OCI-LY1 (cell line): ENCODE results near the gene DTNBP1.

ENCODE experiments used
- H2AFZ ChIP-seq: fragments of 200-600 bp; sonication (generic), shearing (Covaris generic); 2 replicates; pipeline ENCODE4 v1.6.0; 2014; ENCODE audit warnings: antibody characterized with exemption, mild to moderate bottlenecking, low read length
- H3F3A ChIP-seq: fragments of 200-600 bp; sonication (generic), shearing (Covaris generic); 2 replicates; pipeline ENCODE4 v1.6.0; 2014; ENCODE audit warnings: mild to moderate bottlenecking, antibody characterized with exemption, low read length, moderate library complexity; ENCODE audit not compliant: insufficient read depth
- H3K27ac ChIP-seq: fragments of 200-600 bp; sonication (generic); 2 replicates; pipeline ENCODE4 v1.5.1; 2014; ENCODE audit warnings: low read length, mixed run types, mild to moderate bottlenecking, low read depth; ENCODE audit not compliant: poor library complexity, severe bottlenecking
- H3K27me3 ChIP-seq: fragments of 200-600 bp; sonication (generic); 2 replicates; pipeline ENCODE4 v1.6.0; 2014; ENCODE audit warnings: antibody characterized with exemption, mild to moderate bottlenecking, low read length, moderate library complexity; ENCODE audit not compliant: insufficient read depth
- H3K36me3 ChIP-seq: fragments of 200-600 bp; sonication (generic); 2 replicates; pipeline ENCODE4 v1.6.1; 2014; ENCODE audit warnings: mild to moderate bottlenecking, antibody characterized with exemption, low read length, moderate library complexity, mixed read lengths; ENCODE audit not compliant: insufficient read depth
- H3K4me1 ChIP-seq: fragments of 200-600 bp; sonication (generic); 2 replicates; pipeline ENCODE4 v1.5.1; 2014; ENCODE audit warnings: mild to moderate bottlenecking, low read length, moderate library complexity; ENCODE audit not compliant: insufficient read depth, severe bottlenecking
- H3K4me2 ChIP-seq: fragments of 200-600 bp; sonication (generic), shearing (Covaris generic); 2 replicates; pipeline ENCODE4 v1.6.1; 2014; ENCODE audit warnings: low read length
- H3K4me3 ChIP-seq: fragments of 200-600 bp; sonication (generic); 2 replicates; pipeline ENCODE4 v1.5.1; 2014; ENCODE audit warnings: low read length, low read depth, mild to moderate bottlenecking, mixed read lengths; ENCODE audit not compliant: poor library complexity, severe bottlenecking
- H3K79me2 ChIP-seq: fragments of 200-600 bp; shearing (Covaris generic); 2 replicates; pipeline ENCODE4 v1.6.1; 2016; ENCODE audit warnings: mixed run types, low read length, mixed read lengths; ENCODE audit not compliant: insufficient read depth
- H3K9ac ChIP-seq: fragments of 200-600 bp; sonication (generic), shearing (Covaris generic); 2 replicates; pipeline ENCODE4 v1.6.1; 2014; ENCODE audit warnings: mild to moderate bottlenecking, low read length, mixed read lengths
- H3K9me2 ChIP-seq: fragments of 200-600 bp; sonication (generic), shearing (Covaris generic); 2 replicates; pipeline ENCODE4 v1.6.1; 2014; ENCODE audit warnings: low read depth, mild to moderate bottlenecking, low read length, mixed read lengths
- H3K9me3 ChIP-seq: fragments of 200-600 bp; shearing (Covaris generic); 2 replicates; pipeline ENCODE4 v1.6.1; 2014; ENCODE audit warnings: low read length, mixed read lengths
- H4K20me1 ChIP-seq: fragments of 200-600 bp; sonication (generic), shearing (Covaris generic); 2 replicates; pipeline ENCODE4 v1.6.0; 2016; ENCODE audit warnings: mild to moderate bottlenecking, low read length; ENCODE audit not compliant: insufficient read depth
- EZH2 ChIP-seq: fragments of 200-600 bp; sonication (generic), shearing (Covaris generic); IDR thresholded peaks from 2 replicates; pipeline ENCODE4 v1.8.0; 2017; ENCODE audit warnings: borderline replicate concordance, mixed run types, mild to moderate bottlenecking, antibody characterized with exemption, low read length, moderate library complexity, mixed read lengths
- TF ChIP-seq, protein P1 (sequence below): fragments of 200-600 bp; sonication (generic), shearing (Covaris generic); IDR thresholded peaks from 2 replicates; pipeline ENCODE4 v1.5.1; 2017; ENCODE audit warnings: mild to moderate bottlenecking, antibody characterized with exemption, low read length, moderate library complexity, mixed read lengths

The DTNBP1 gene

GRCh38 chr6:15479761-15480160 is 183.1 kb downstream of the DTNBP1 start:
- no peak overlapping the region for H3K9ac ChIP-seq
- no peak overlapping the region for H3K27ac ChIP-seq
- H3K4me3 ChIP-seq: no peak overlapping the region
- H3K79me2 ChIP-seq: no peaks in the 10 kb centered on the region
- H3K9me3 ChIP-seq: no peaks in the 10 kb centered on the region
- no peaks in the 10 kb centered on the region for H3F3A ChIP-seq
- H3K9me2 ChIP-seq: no peaks in the 10 kb centered on the region
- H3K4me1 ChIP-seq: no peaks in the 10 kb centered on the region
- no peaks in the 10 kb centered on the region for H3K36me3 ChIP-seq
- no peak overlapping the region for H2AFZ ChIP-seq
- TF ChIP-seq, protein P1, sequence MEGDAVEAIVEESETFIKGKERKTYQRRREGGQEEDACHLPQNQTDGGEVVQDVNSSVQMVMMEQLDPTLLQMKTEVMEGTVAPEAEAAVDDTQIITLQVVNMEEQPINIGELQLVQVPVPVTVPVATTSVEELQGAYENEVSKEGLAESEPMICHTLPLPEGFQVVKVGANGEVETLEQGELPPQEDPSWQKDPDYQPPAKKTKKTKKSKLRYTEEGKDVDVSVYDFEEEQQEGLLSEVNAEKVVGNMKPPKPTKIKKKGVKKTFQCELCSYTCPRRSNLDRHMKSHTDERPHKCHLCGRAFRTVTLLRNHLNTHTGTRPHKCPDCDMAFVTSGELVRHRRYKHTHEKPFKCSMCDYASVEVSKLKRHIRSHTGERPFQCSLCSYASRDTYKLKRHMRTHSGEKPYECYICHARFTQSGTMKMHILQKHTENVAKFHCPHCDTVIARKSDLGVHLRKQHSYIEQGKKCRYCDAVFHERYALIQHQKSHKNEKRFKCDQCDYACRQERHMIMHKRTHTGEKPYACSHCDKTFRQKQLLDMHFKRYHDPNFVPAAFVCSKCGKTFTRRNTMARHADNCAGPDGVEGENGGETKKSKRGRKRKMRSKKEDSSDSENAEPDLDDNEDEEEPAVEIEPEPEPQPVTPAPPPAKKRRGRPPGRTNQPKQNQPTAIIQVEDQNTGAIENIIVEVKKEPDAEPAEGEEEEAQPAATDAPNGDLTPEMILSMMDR: no peak
- TF ChIP-seq EZH2: no peak
- no peaks in the 10 kb centered on the region for H3K27me3 ChIP-seq
- no peak overlapping the region for H3K4me2 ChIP-seq
- no peaks in the 10 kb centered on the region for H4K20me1 ChIP-seq

DNA sequence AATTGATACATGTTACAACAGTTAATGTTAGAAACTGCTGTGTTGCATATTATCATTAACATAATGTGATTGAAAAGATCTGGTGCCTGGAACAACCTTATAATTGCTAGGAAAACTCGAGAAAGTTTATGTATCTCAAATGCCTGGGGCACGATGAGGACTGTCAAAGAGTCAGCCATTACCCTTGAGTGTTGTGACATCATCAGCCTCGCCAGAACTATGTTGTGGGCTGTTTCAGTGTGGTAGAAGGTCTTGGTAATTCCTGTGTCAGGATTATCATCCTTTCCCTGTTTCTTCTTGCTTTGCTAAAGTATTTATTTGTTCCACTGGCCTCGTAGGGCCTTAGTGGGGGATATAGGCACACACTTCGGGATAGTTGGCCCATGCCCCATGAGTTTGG is 185.1 kb downstream of the DTNBP1 start:
- no peak overlapping the region for H2AFZ ChIP-seq
- no peaks in the 10 kb centered on the region for H3K36me3 ChIP-seq
- no peaks in the 10 kb centered on the region for H3K4me1 ChIP-seq
- no peak overlapping the region for H3K4me2 ChIP-seq
- H3K9me2 ChIP-seq: no peaks in the 10 kb centered on the region
- no peaks in the 10 kb centered on the region for H3K9me3 ChIP-seq
- no peaks in the 10 kb centered on the region for H3F3A ChIP-seq
- H3K9ac ChIP-seq: no peak overlapping the region
- TF ChIP-seq, protein P1: no peak
- no peak for TF ChIP-seq EZH2
- no peaks in the 10 kb centered on the region for H3K27me3 ChIP-seq
- H3K79me2 ChIP-seq: no peaks in the 10 kb centered on the region
- H3K4me3 ChIP-seq: no peak overlapping the region
- H3K27ac ChIP-seq: no peak overlapping the region
- H4K20me1 ChIP-seq: no peaks in the 10 kb centered on the region

- no peaks in the 10 kb centered on the region for H3K9me2 ChIP-seq
- no peaks in the 10 kb centered on the region for H4K20me1 ChIP-seq
- H3K9ac ChIP-seq: no peak overlapping the region
- H3K27ac ChIP-seq: no peak overlapping the region
- H3K4me3 ChIP-seq: no peak overlapping the region
- TF ChIP-seq EZH2: no peak
- TF ChIP-seq, protein P1: no peak
- H3K4me1 ChIP-seq: no peaks in the 10 kb centered on the region
- H3K79me2 ChIP-seq: no peaks in the 10 kb centered on the region
- no peaks in the 10 kb centered on the region for H3K36me3 ChIP-seq
- H3K4me2 ChIP-seq: no peak overlapping the region
- H3K9me3 ChIP-seq: no peaks in the 10 kb centered on the region
- H3K27me3 ChIP-seq: no peaks in the 10 kb centered on the region
- H2AFZ ChIP-seq: no peak overlapping the region
- H3F3A ChIP-seq: no peaks in the 10 kb centered on the region
Measured at GRCh38 chr6:15476631-15477380, 186.0 kb downstream of the DTNBP1 start.
